Medulla oblongata (tissue), 1 donor: ENCODE measurements around the gene MC1R.
"Not testable (repeated sequence)": the region's sequence is repeated elsewhere in the genome, so short reads cannot be mapped to it uniquely, and the experiment has no call there.

Experiments
- DNase-seq: peaks from one replicate; pipeline ENCODE4 v3.0.0-alpha.2; 2015; ENCODE audit errors: extremely low spot score

MC1R gene

DNA sequence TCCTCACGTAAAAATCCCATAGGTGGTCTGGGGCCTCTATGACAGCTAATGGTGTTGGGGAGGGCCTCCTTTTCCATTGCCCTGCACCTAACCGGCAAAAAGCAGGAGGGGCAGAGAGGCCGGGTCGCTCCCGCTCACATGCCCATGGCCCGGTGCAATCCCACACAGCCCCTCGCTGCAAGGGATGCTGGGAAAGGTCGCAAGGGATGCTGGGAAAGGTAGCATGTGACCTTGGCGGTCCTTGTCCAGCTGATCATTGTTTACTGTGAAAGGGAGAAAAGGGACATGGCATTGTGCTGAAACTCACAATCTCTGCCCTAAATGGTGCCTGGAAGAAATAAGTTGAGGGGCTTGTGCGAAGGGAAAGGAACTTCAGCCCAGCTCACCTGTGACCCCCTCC is 39.9 kb downstream of the MC1R start:
- no peak for DNase-seq

DNA sequence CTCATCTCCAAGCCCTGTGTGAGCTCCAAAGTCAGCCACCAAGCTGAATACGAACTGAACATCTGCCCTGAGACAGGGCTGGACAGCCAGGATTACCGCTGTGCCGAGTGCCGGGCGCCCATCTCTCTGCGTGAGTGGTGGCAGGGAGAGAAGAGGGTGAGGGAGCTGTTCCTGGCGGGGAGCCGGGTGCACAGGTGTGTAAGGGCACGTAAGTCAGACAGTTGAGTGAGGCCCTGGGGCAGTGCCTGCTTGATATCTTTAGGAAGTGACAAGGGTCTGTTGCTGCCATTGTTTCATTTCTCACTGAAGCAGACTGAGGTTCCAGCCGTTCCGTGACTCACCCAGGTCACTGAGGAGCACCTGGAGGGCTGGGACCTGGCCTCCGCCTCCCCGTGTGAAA is 42.3 kb downstream of the MC1R start:
- no peak for DNase-seq

DNA sequence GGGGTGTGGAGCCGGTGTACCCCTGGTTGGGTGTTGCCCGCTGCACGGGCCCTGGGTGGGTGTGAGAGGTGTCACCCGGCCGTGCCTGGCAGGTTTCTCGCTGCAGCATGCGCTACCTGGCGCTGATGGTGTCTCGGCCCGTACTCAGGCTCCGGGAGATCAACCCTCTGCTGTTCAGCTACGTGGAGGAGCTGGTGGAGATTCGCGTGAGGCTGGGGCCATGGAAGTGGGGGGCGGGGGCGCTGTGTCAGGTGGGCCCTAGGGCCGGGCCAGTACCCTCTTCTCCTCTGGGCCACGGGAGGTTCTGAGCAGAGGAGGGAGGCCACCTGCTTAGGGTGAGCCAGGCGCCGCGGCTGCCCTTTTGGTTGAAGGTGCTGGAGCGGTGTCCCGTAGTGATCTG is 43.3 kb downstream of the MC1R start:
- DNase-seq: no peak

GRCh38 chr16:89962754-89963498 is 44.3 kb downstream of the MC1R start:
- DNase-seq: no peak

GRCh38 chr16:89964201-89964600 is 45.5 kb downstream of the MC1R start:
- no peak for DNase-seq

- DNase-seq: no peak
Observed at GRCh38 chr16:89965447-89966225, 47.0 kb downstream of the MC1R start.

DNA sequence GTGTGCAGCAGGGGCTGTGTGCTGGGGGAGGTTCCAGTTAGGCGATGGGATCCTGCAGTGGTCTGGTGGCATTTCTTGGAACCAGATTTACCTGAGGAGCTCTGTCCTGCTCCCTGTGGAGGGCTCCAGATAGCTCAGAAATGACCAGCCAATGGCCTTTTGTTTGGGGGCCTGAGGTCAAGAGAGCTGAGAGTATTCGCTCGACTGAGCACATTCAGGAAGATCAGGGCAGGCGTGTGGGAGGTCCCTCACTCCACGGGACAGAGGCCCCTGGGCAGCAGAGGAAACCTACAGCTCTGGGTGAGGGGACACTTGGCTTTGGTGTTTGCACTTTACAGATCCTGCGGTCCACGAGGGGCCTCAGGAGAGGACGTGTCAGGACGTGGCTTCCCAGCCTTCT is 48.1 kb downstream of the MC1R start:
- DNase-seq: no peak

- not testable (repeated sequence) for DNase-seq
Observed at GRCh38 chr16:89967436-89967835, 48.8 kb downstream of the MC1R start.

DNA sequence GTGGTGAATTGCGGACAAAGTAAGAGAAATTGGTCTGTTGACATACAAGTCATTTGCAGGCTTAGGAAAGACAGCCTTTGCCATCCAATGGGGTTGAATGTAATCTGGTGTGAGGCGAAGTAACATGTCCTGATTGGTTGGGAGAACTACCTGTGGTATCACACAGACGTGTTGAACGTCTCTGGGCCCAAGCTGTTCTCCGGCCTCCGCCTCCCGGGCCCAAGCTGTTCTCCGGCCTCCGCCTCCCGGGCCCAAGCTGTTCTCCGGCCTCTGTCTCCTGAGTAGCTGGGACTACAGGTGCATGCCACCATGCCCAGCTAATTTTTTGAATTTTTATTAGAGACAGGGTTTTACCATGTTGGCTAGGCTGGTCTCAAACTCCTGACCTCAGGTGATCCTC is 49.4 kb downstream of the MC1R start:
- not testable (repeated sequence) for DNase-seq

- DNase-seq: peak; percentile 63
Observed at GRCh38 chr16:89969741-89970410, 51.2 kb downstream of the MC1R start.
